HG03342 (cell line): ENCODE results near the gene RNF157.

ENCODE experiments used
- ATAC-seq: cut with Tn5 transposase; IDR thresholded peaks from one replicate; pipeline ENCODE4 v1.9.1; 2021; ENCODE audit warnings: mild to moderate bottlenecking, moderate library complexity; ENCODE audit not compliant: unreplicated experiment

Gene RNF157

GRCh38 chr17:76145231-76146052 is 94.9 kb downstream of the RNF157 start:
- no peak for ATAC-seq

- no peak for ATAC-seq
Measured at GRCh38 chr17:76142585-76143041, 97.7 kb downstream of the RNF157 start.

- ATAC-seq: no peak
Measured at GRCh38 chr17:76142039-76142584, 98.2 kb downstream of the RNF157 start.

- ATAC-seq: peak; percentile 65
Measured at GRCh38 chr17:76141212-76142038, 98.9 kb downstream of the RNF157 start, which contains the start of gene FOXJ1. FOXJ1 (minus strand) TSS chr17:76141245; CDS start chr17:76140395, 850 bp downstream.

GRCh38 chr17:76140661-76141211 is 99.6 kb downstream of the RNF157 start:
- ATAC-seq: no peak

- no peak for ATAC-seq
Measured at GRCh38 chr17:76139801-76140660, 100.3 kb downstream of the RNF157 start.

GRCh38 chr17:76138896-76139752 is 101.2 kb downstream of the RNF157 start:
- ATAC-seq: no peak

- no peak for ATAC-seq
Measured at GRCh38 chr17:76138234-76138895, 101.9 kb downstream of the RNF157 start.

- no peak for ATAC-seq
Measured at GRCh38 chr17:76137351-76138233, 102.7 kb downstream of the RNF157 start.

GRCh38 chr17:76137001-76137350 is 103.3 kb downstream of the RNF157 start:
- ATAC-seq: no peak

- ATAC-seq: no peak
Measured at GRCh38 chr17:76136276-76137000, 103.9 kb downstream of the RNF157 start.

- no peak for ATAC-seq
Measured at GRCh38 chr17:76135810-76136188, 104.5 kb downstream of the RNF157 start.

- no peak for ATAC-seq
Measured at GRCh38 chr17:76134911-76135809, 105.1 kb downstream of the RNF157 start.

- no peak for ATAC-seq
Measured at GRCh38 chr17:76132574-76133338, 107.5 kb downstream of the RNF157 start.
